ENCODE results near the gene AXIN1.

Gene AXIN1

GRCh38 chr16:290681-291405 lies 61.7 kb downstream of the AXIN1 start:
- H3K4me1 ChIP-seq (ENCODE audit: control insufficient read depth in 5 of 5, insufficient read depth in 5 of 5, low read length in 5 of 5), result no peaks in the 10 kb centered on the region
- H3K4me3 ChIP-seq (ENCODE audit: low read depth in 1 of 5, low read length in 5 of 5), result no peak overlapping the region
- no peak overlapping the region for H3K9ac ChIP-seq (ENCODE audit: low read length in 5 of 5)
- no peaks in the 10 kb centered on the region for H3K27me3 ChIP-seq (ENCODE audit: control insufficient read depth in 5 of 5, insufficient read depth in 4 of 5, low read length in 5 of 5)
- H3K27ac ChIP-seq (ENCODE audit: low read depth, low read length), result no peak overlapping the region
- no peaks in the 10 kb centered on the region for H3K9me3 ChIP-seq (ENCODE audit: control insufficient read depth in 5 of 5, low read length in 5 of 5)
- H3K36me3 ChIP-seq (ENCODE audit: control insufficient read depth in 5 of 5, insufficient read depth in 5 of 5, low read length in 5 of 5), result peaks cover 0 to 78% (median 63%) of the 10 kb centered on the region in 5 donors

GRCh38 chr16:290015-290680 lies 62.4 kb downstream of the AXIN1 start:
- Histone ChIP-seq H3K36me3 (ENCODE audit: control insufficient read depth in 5 of 5, insufficient read depth in 5 of 5, low read length in 5 of 5) (peaks cover 0 to 81% (median 63%) of the 10 kb centered on the region in 5 donors), H3K4me3 (ENCODE audit: low read depth in 1 of 5, low read length in 5 of 5) (no peak overlapping the region), H3K9me3 (ENCODE audit: control insufficient read depth in 5 of 5, low read length in 5 of 5) (no peaks in the 10 kb centered on the region), H3K27ac (ENCODE audit: low read depth, low read length) (no peak overlapping the region), H3K9ac (ENCODE audit: low read length in 5 of 5) (no peak overlapping the region), H3K4me1 (ENCODE audit: control insufficient read depth in 5 of 5, insufficient read depth in 5 of 5, low read length in 5 of 5) (no peaks in the 10 kb centered on the region), H3K27me3 (ENCODE audit: control insufficient read depth in 5 of 5, insufficient read depth in 4 of 5, low read length in 5 of 5) (no peaks in the 10 kb centered on the region)

- H3K36me3 ChIP-seq (ENCODE audit: control insufficient read depth in 5 of 5, insufficient read depth in 5 of 5, low read length in 5 of 5), result peaks cover 0 to 84% (median 63%) of the 10 kb centered on the region in 5 donors
- no peak overlapping the region for H3K4me3 ChIP-seq (ENCODE audit: low read depth in 1 of 5, low read length in 5 of 5)
- no peak overlapping the region for H3K27ac ChIP-seq (ENCODE audit: low read depth, low read length)
- H3K4me1 ChIP-seq (ENCODE audit: control insufficient read depth in 5 of 5, insufficient read depth in 5 of 5, low read length in 5 of 5), result no peaks in the 10 kb centered on the region
- H3K9ac ChIP-seq (ENCODE audit: low read length in 5 of 5), result no peak overlapping the region
- no peaks in the 10 kb centered on the region for H3K27me3 ChIP-seq (ENCODE audit: control insufficient read depth in 5 of 5, insufficient read depth in 4 of 5, low read length in 5 of 5)
- H3K9me3 ChIP-seq (ENCODE audit: control insufficient read depth in 5 of 5, low read length in 5 of 5), result no peaks in the 10 kb centered on the region
Observed at GRCh38 chr16:289395-289997, 63.0 kb downstream of the AXIN1 start.

GRCh38 chr16:287981-288920 lies 64.3 kb downstream of the AXIN1 start:
- H3K27ac ChIP-seq (ENCODE audit: low read depth, low read length), result no peak overlapping the region
- H3K27me3 ChIP-seq (ENCODE audit: control insufficient read depth in 5 of 5, insufficient read depth in 4 of 5, low read length in 5 of 5), result no peaks in the 10 kb centered on the region
- H3K9ac ChIP-seq (ENCODE audit: low read length in 5 of 5), result no peak overlapping the region
- peaks cover 0 to 77% (median 60%) of the 10 kb centered on the region in 5 donors for H3K36me3 ChIP-seq (ENCODE audit: control insufficient read depth in 5 of 5, insufficient read depth in 5 of 5, low read length in 5 of 5)
- H3K9me3 ChIP-seq (ENCODE audit: control insufficient read depth in 5 of 5, low read length in 5 of 5), result no peaks in the 10 kb centered on the region
- H3K4me1 ChIP-seq (ENCODE audit: control insufficient read depth in 5 of 5, insufficient read depth in 5 of 5, low read length in 5 of 5), result no peaks in the 10 kb centered on the region
- H3K4me3 ChIP-seq (ENCODE audit: low read depth in 1 of 5, low read length in 5 of 5), result no peak overlapping the region

- Histone ChIP-seq H3K27me3 (ENCODE audit: control insufficient read depth in 5 of 5, insufficient read depth in 4 of 5, low read length in 5 of 5) (no peaks in the 10 kb centered on the region), H3K36me3 (ENCODE audit: control insufficient read depth in 5 of 5, insufficient read depth in 5 of 5, low read length in 5 of 5) (peaks cover 0 to 68% (median 51%) of the 10 kb centered on the region in 5 donors), H3K4me3 (ENCODE audit: low read depth in 1 of 5, low read length in 5 of 5) (no peak overlapping the region), H3K4me1 (ENCODE audit: control insufficient read depth in 5 of 5, insufficient read depth in 5 of 5, low read length in 5 of 5) (no peaks in the 10 kb centered on the region), H3K9me3 (ENCODE audit: control insufficient read depth in 5 of 5, low read length in 5 of 5) (no peaks in the 10 kb centered on the region), H3K27ac (ENCODE audit: low read depth, low read length) (no peak overlapping the region), H3K9ac (ENCODE audit: low read length in 5 of 5) (no peak overlapping the region)
Observed at GRCh38 chr16:287298-287811, 65.2 kb downstream of the AXIN1 start.

- Histone ChIP-seq H3K36me3 (ENCODE audit: control insufficient read depth in 5 of 5, insufficient read depth in 5 of 5, low read length in 5 of 5) (peaks cover 0 to 61% (median 45%) of the 10 kb centered on the region in 5 donors), H3K4me3 (ENCODE audit: low read depth in 1 of 5, low read length in 5 of 5) (no peak overlapping the region), H3K4me1 (ENCODE audit: control insufficient read depth in 5 of 5, insufficient read depth in 5 of 5, low read length in 5 of 5) (peaks cover 0 to under 1% (median 0%) of the 10 kb centered on the region in 5 donors), H3K9me3 (ENCODE audit: control insufficient read depth in 5 of 5, low read length in 5 of 5) (no peaks in the 10 kb centered on the region), H3K9ac (ENCODE audit: low read length in 5 of 5) (no peak overlapping the region), H3K27me3 (ENCODE audit: control insufficient read depth in 5 of 5, insufficient read depth in 4 of 5, low read length in 5 of 5) (peaks cover 0 to under 1% (median 0%) of the 10 kb centered on the region in 5 donors), H3K27ac (ENCODE audit: low read depth, low read length) (no peak overlapping the region)
Observed at GRCh38 chr16:286491-287297, 65.8 kb downstream of the AXIN1 start.

- Histone ChIP-seq H3K4me3 (ENCODE audit: low read depth in 1 of 5, low read length in 5 of 5) (no peak overlapping the region), H3K36me3 (ENCODE audit: control insufficient read depth in 5 of 5, insufficient read depth in 5 of 5, low read length in 5 of 5) (peaks cover 0 to 48% (median 32%) of the 10 kb centered on the region in 5 donors), H3K27ac (ENCODE audit: low read depth, low read length) (no peak overlapping the region), H3K9ac (ENCODE audit: low read length in 5 of 5) (no peak overlapping the region), H3K4me1 (ENCODE audit: control insufficient read depth in 5 of 5, insufficient read depth in 5 of 5, low read length in 5 of 5) (peaks cover 0 to 12% (median 12%) of the 10 kb centered on the region in 5 donors), H3K9me3 (ENCODE audit: control insufficient read depth in 5 of 5, low read length in 5 of 5) (no peaks in the 10 kb centered on the region), H3K27me3 (ENCODE audit: control insufficient read depth in 5 of 5, insufficient read depth in 4 of 5, low read length in 5 of 5) (peaks cover 0 to 5% (median 2%) of the 10 kb centered on the region in 5 donors)
Observed at GRCh38 chr16:285146-286055, 67.1 kb downstream of the AXIN1 start.

GRCh38 chr16:284204-285120 lies 68.1 kb downstream of the AXIN1 start:
- H3K36me3 ChIP-seq (ENCODE audit: control insufficient read depth in 5 of 5, insufficient read depth in 5 of 5, low read length in 5 of 5), result peaks cover 0 to 39% (median 23%) of the 10 kb centered on the region in 5 donors
- H3K4me3 ChIP-seq (ENCODE audit: low read depth in 1 of 5, low read length in 5 of 5), result no peak overlapping the region
- no peaks in the 10 kb centered on the region for H3K9me3 ChIP-seq (ENCODE audit: control insufficient read depth in 5 of 5, low read length in 5 of 5)
- no peak overlapping the region for H3K9ac ChIP-seq (ENCODE audit: low read length in 5 of 5)
- H3K27ac ChIP-seq (ENCODE audit: low read depth, low read length), result no peak overlapping the region
- peaks cover 0 to 16% (median 15%) of the 10 kb centered on the region in 5 donors for H3K4me1 ChIP-seq (ENCODE audit: control insufficient read depth in 5 of 5, insufficient read depth in 5 of 5, low read length in 5 of 5)
- H3K27me3 ChIP-seq (ENCODE audit: control insufficient read depth in 5 of 5, insufficient read depth in 4 of 5, low read length in 5 of 5), result peaks cover 0 to 5% (median 2%) of the 10 kb centered on the region in 5 donors

All from subcutaneous abdominal adipose tissue (tissue), 5 donors.